Neural progenitor cell (in vitro differentiated cells): Measurements from ENCODE around the gene LRRIQ3. TPM values are rescaled to one million over a fixed set of nuclear protein-coding genes. Genes with fewer than 3 reads are reported as not detected.
"Not testable (repeated sequence)": the region's sequence is repeated elsewhere in the genome, so short reads cannot be mapped to it uniquely, and the experiment has no call there.

Experiments
- DNase-seq: peaks from one replicate; pipeline ENCODE4 v3.0.0-alpha.2; 2016; ENCODE audit warnings: low spot score
- H2AFZ ChIP-seq: fragments of 200-600 bp; sonication (generic); replicated peaks from 2 replicates; pipeline ENCODE4 v1.6.1; 2016; ENCODE audit warnings: antibody characterized with exemption
- H3F3A ChIP-seq: fragments of 200-600 bp; sonication (generic); 2 replicates; pipeline ENCODE4 v1.6.1; 2016; ENCODE audit warnings: antibody characterized with exemption, low read depth
- H3K27ac ChIP-seq: fragments of 200-600 bp; sonication (generic); 2 replicates; pipeline ENCODE4 v1.5.1; 2016; ENCODE audit warnings: mild to moderate bottlenecking
- H3K27me3 ChIP-seq: fragments of 200-600 bp; sonication (generic); 2 replicates; pipeline ENCODE4 v1.6.1; 2016; ENCODE audit warnings: mild to moderate bottlenecking, moderate library complexity
- H3K36me3 ChIP-seq: fragments of 200-600 bp; sonication (generic); 2 replicates; pipeline ENCODE4 v1.5.1; 2016
- H3K4me1 ChIP-seq: fragments of 200-600 bp; sonication (generic); 2 replicates; pipeline ENCODE4 v1.6.1; 2016; ENCODE audit warnings: mixed run types
- H3K4me2 ChIP-seq: fragments of 200-600 bp; sonication (generic); 2 replicates; pipeline ENCODE4 v1.6.1; 2016
- H3K4me3 ChIP-seq: fragments of 200-600 bp; sonication (generic); 2 replicates; pipeline ENCODE4 v1.5.1; 2016
- H3K79me2 ChIP-seq: fragments of 200-600 bp; sonication (generic); 2 replicates; pipeline ENCODE4 v1.6.1; 2016; ENCODE audit warnings: low read depth
- H3K9ac ChIP-seq: fragments of 200-600 bp; sonication (generic); 2 replicates; pipeline ENCODE4 v1.6.1; 2016
- H3K9me3 ChIP-seq: fragments of 200-600 bp; sonication (generic); 2 replicates; pipeline ENCODE4 v1.5.1; 2016; ENCODE audit warnings: low read depth
- H4K20me1 ChIP-seq: fragments of 200-600 bp; sonication (generic); 2 replicates; pipeline ENCODE4 v1.6.1; 2016; ENCODE audit warnings: low read depth
- H3K27ac Mint-ChIP-seq: 3 replicates; pipeline ENCODE4 v1.8.0; 2021; ENCODE audit warnings: mixed read lengths
- H3K27me3 Mint-ChIP-seq: 2 replicates; pipeline ENCODE4 v1.8.0; 2022; ENCODE audit warnings: low read depth, mild to moderate bottlenecking, inconsistent platforms, moderate library complexity, mixed read lengths; ENCODE audit not compliant: insufficient read depth
- H3K36me3 Mint-ChIP-seq: 3 replicates; pipeline ENCODE4 v1.8.0; 2021; ENCODE audit warnings: mixed read lengths
- H3K4me1 Mint-ChIP-seq: 3 replicates; pipeline ENCODE4 v1.8.0; 2021; ENCODE audit warnings: mixed read lengths
- H3K4me3 Mint-ChIP-seq: 3 replicates; pipeline ENCODE4 v1.8.0; 2021; ENCODE audit warnings: mild to moderate bottlenecking, moderate library complexity, mixed read lengths
- H3K9me3 Mint-ChIP-seq: 3 replicates; pipeline ENCODE4 v1.8.0; 2020; ENCODE audit warnings: mixed read lengths
- EZH2 ChIP-seq: fragments of 200-600 bp; sonication (generic); IDR thresholded peaks from 2 replicates; pipeline ENCODE4 v1.6.1; 2017; ENCODE audit warnings: antibody characterized with exemption, mild to moderate bottlenecking, moderate library complexity
- EZH2phosphoT487 ChIP-seq: fragments of 200-600 bp; sonication (generic); IDR thresholded peaks from 2 replicates; pipeline ENCODE4 v1.6.1; 2017; ENCODE audit warnings: antibody characterized with exemption
- total RNA-seq: library from RNA; depleted of rRNA; stranded (reverse); fragments of >200 nt; gene quantifications from 2 replicates; pipeline ENCODE4 v1.2.3, GENCODE V29; 2015; ENCODE audit warnings: low replicate concordance
- TF ChIP-seq, protein P1 (sequence below): fragments of 200-600 bp; sonication (generic); IDR thresholded peaks from 2 replicates; pipeline ENCODE4 v1.5.1; 2017; ENCODE audit warnings: antibody characterized with exemption, mild to moderate bottlenecking

LRRIQ3 gene
- total RNA-seq, 1 donor from 2014 or later = 3.3 TPM

GRCh38 chr1:74195339-74195738, 2.6 kb downstream of the LRRIQ3 start:
- H4K20me1 ChIP-seq = no peaks in the 10 kb centered on the region
- H3K9me3 ChIP-seq = no peaks in the 10 kb centered on the region
- no peaks in the 10 kb centered on the region for H3K79me2 ChIP-seq
- no peak overlapping the region for H2AFZ ChIP-seq
- no peak overlapping the region for H3K9ac ChIP-seq
- Mint-ChIP-seq H3K27ac (no peak overlapping the region), H3K4me3 (no peak overlapping the region), H3K36me3 (no peaks in the 10 kb centered on the region), H3K9me3 (peaks cover 6% of the 10 kb centered on the region), H3K27me3 (peaks cover 4% of the 10 kb centered on the region), H3K4me1 (no peaks in the 10 kb centered on the region)
- DNase-seq = no peak
- no peak overlapping the region for H3K4me3 ChIP-seq
- H3K36me3 ChIP-seq = no peaks in the 10 kb centered on the region
- no peak overlapping the region for H3K27ac ChIP-seq
- no peak overlapping the region for H3K4me2 ChIP-seq
- no peaks in the 10 kb centered on the region for H3F3A ChIP-seq
- TF ChIP-seq EZH2phosphoT487 = no peak
- TF ChIP-seq EZH2 = no peak
- TF ChIP-seq, protein P1, sequence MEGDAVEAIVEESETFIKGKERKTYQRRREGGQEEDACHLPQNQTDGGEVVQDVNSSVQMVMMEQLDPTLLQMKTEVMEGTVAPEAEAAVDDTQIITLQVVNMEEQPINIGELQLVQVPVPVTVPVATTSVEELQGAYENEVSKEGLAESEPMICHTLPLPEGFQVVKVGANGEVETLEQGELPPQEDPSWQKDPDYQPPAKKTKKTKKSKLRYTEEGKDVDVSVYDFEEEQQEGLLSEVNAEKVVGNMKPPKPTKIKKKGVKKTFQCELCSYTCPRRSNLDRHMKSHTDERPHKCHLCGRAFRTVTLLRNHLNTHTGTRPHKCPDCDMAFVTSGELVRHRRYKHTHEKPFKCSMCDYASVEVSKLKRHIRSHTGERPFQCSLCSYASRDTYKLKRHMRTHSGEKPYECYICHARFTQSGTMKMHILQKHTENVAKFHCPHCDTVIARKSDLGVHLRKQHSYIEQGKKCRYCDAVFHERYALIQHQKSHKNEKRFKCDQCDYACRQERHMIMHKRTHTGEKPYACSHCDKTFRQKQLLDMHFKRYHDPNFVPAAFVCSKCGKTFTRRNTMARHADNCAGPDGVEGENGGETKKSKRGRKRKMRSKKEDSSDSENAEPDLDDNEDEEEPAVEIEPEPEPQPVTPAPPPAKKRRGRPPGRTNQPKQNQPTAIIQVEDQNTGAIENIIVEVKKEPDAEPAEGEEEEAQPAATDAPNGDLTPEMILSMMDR = no peak
- H3K27me3 ChIP-seq = no peaks in the 10 kb centered on the region
- H3K4me1 ChIP-seq = no peaks in the 10 kb centered on the region

- Histone ChIP-seq H3K4me1 (no peaks in the 10 kb centered on the region), H2AFZ (no peak overlapping the region), H3F3A (no peaks in the 10 kb centered on the region), H3K9me3 (no peaks in the 10 kb centered on the region), H3K27ac (no peak overlapping the region), H3K36me3 (no peaks in the 10 kb centered on the region), H3K4me3 (no peak overlapping the region), H4K20me1 (no peaks in the 10 kb centered on the region), H3K4me2 (no peak overlapping the region), H3K79me2 (no peaks in the 10 kb centered on the region), H3K9ac (no peak overlapping the region), H3K27me3 (no peaks in the 10 kb centered on the region)
- Mint-ChIP-seq H3K36me3 (no peaks in the 10 kb centered on the region), H3K4me1 (no peaks in the 10 kb centered on the region), H3K27me3 (peaks cover 4% of the 10 kb centered on the region), H3K4me3 (no peak overlapping the region), H3K9me3 (peaks cover 6% of the 10 kb centered on the region), H3K27ac (no peak overlapping the region)
- DNase-seq = no peak
- TF ChIP-seq EZH2phosphoT487 (no peak), EZH2 (no peak)
- TF ChIP-seq, protein P1 = no peak
Measured at GRCh38 chr1:74193908-74194307, 4.1 kb downstream of the LRRIQ3 start.

DNA sequence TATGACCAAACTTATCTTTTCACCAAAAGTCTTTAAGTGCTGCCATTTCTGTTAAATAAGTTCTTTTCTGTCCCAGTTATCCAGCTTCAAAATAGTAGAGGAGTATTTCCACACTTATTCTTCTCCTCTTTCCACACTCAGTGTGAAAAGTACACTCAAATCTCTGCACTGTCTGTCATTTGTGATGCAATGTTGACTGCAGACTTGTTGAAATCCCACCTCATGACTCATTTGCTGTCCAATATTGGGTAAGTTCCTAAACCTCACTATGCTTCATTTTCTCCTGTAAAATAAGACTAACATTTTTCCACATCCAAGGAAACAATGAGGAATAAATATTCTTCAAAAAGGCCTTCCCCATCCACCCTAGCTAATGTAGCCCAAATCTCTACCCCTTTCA, 17.5 kb downstream of the LRRIQ3 start:
- Mint-ChIP-seq H3K9me3 (peaks cover 4% of the 10 kb centered on the region), H3K27me3 (no peaks in the 10 kb centered on the region), H3K4me1 (no peaks in the 10 kb centered on the region), H3K36me3 (no peaks in the 10 kb centered on the region), H3K27ac (no peak overlapping the region), H3K4me3 (no peak overlapping the region)
- H3K79me2 ChIP-seq = no peaks in the 10 kb centered on the region
- no peak for DNase-seq
- H3F3A ChIP-seq = no peaks in the 10 kb centered on the region
- no peak overlapping the region for H3K4me2 ChIP-seq
- no peaks in the 10 kb centered on the region for H3K9me3 ChIP-seq
- H3K36me3 ChIP-seq = no peaks in the 10 kb centered on the region
- no peak overlapping the region for H3K27ac ChIP-seq
- H4K20me1 ChIP-seq = no peaks in the 10 kb centered on the region
- H2AFZ ChIP-seq = no peak overlapping the region
- H3K9ac ChIP-seq = no peak overlapping the region
- H3K27me3 ChIP-seq = no peaks in the 10 kb centered on the region
- H3K4me3 ChIP-seq = no peak overlapping the region
- TF ChIP-seq EZH2phosphoT487 = no peak
- no peak for TF ChIP-seq EZH2
- TF ChIP-seq, protein P1 = no peak
- no peaks in the 10 kb centered on the region for H3K4me1 ChIP-seq

- H3K27me3 ChIP-seq, DNase-seq, H3K27ac ChIP-seq, H3F3A ChIP-seq, H3K27ac Mint-ChIP-seq, H3K4me1 ChIP-seq, H3K36me3 Mint-ChIP-seq, H3K4me1 Mint-ChIP-seq, H3K4me3 Mint-ChIP-seq, H3K27me3 Mint-ChIP-seq, H3K9me3 ChIP-seq, H3K79me2 ChIP-seq, H3K36me3 ChIP-seq, H2AFZ ChIP-seq, H3K4me2 ChIP-seq, H4K20me1 ChIP-seq, H3K9ac ChIP-seq, H3K4me3 ChIP-seq: not testable (repeated sequence)
- H3K9me3 Mint-ChIP-seq = peaks cover 21% of the 10 kb centered on the region
Measured at GRCh38 chr1:74174423-74174822, 23.6 kb downstream of the LRRIQ3 start.
